Activated T-helper 1 cell treated with anti-CD3 and anti-CD28 coated beads, Interleukin-12 subunit alpha, Interleukin-12 subunit beta, Interleukin-2, Interleukin-4 antibody, amounts not matched to agents 30 ng/mL and 10 ng/mL and 1 ng/mL, durations not matched to agents 14 hours and 24 hours and 36 hours (primary cell): ENCODE measurements around the gene CACNA1D. TPM values are rescaled to one million over a fixed set of nuclear protein-coding genes. Genes with fewer than 3 reads are reported as not detected.
A peak's percentile ranks its signal among the peaks of the same experiment; 100 is the strongest.

Source experiments
- DNase-seq: peaks from one replicate; pipeline ENCODE4 v3.0.0; 2021; ENCODE audit warnings: low spot score
- H3K27ac Mint-ChIP-seq: one replicate; pipeline ENCODE4 v1.8.0; 2021; ENCODE audit warnings: mild to moderate bottlenecking, mixed read lengths
- H3K27me3 Mint-ChIP-seq: one replicate; pipeline ENCODE4 v1.8.0; 2022; ENCODE audit warnings: mild to moderate bottlenecking, moderate library complexity, mixed read lengths; ENCODE audit not compliant: insufficient read depth
- H3K36me3 Mint-ChIP-seq: one replicate; pipeline ENCODE4 v1.8.0; 2021; ENCODE audit warnings: low read depth, mixed read lengths
- H3K4me1 Mint-ChIP-seq: one replicate; pipeline ENCODE4 v1.8.0; 2021; ENCODE audit warnings: low read depth, mixed read lengths
- H3K4me3 Mint-ChIP-seq: one replicate; pipeline ENCODE4 v1.8.0; 2021; ENCODE audit warnings: mild to moderate bottlenecking, moderate library complexity, mixed read lengths
- H3K9me3 Mint-ChIP-seq: one replicate; pipeline ENCODE4 v1.8.0; 2021; ENCODE audit warnings: mixed read lengths
- intact Hi-C: fragments of 100-400 bp; cut with micrococcal nuclease; formaldehyde crosslinking; loops from one replicate; pipeline ENCODE4 v1.15.1; 2024
- total RNA-seq: library from RNA; stranded (reverse); gene quantifications from 2 replicates; pipeline ENCODE4 v1.2.3, GENCODE V29; 2022

CACNA1D gene
- total RNA-seq, 1 donor from 2014 or later: 0.65 TPM

- no peak for DNase-seq
- Mint-ChIP-seq H3K36me3 (no peaks in the 10 kb centered on the region), H3K27ac (no peak overlapping the region), H3K9me3 (no peaks in the 10 kb centered on the region), H3K27me3 (peaks cover 14% of the 10 kb centered on the region), H3K4me3 (no peak overlapping the region), H3K4me1 (no peaks in the 10 kb centered on the region)
- intact Hi-C loops: no loop called here
Observed at GRCh38 chr3:53731934-53732624, 237.7 kb downstream of the CACNA1D start.

GRCh38 chr3:53733446-53733845 lies 239.0 kb downstream of the CACNA1D start:
- no peaks in the 10 kb centered on the region for H3K36me3 Mint-ChIP-seq
- no peaks in the 10 kb centered on the region for H3K4me1 Mint-ChIP-seq
- H3K9me3 Mint-ChIP-seq: no peaks in the 10 kb centered on the region
- no peak overlapping the region for H3K27ac Mint-ChIP-seq
- DNase-seq: no peak
- H3K4me3 Mint-ChIP-seq: no peak overlapping the region
- H3K27me3 Mint-ChIP-seq: peaks cover 14% of the 10 kb centered on the region
- intact Hi-C loops: no loop called here

- DNase-seq: no peak
- intact Hi-C loops: no loop called here
- Mint-ChIP-seq H3K27ac (no peak overlapping the region), H3K9me3 (no peaks in the 10 kb centered on the region), H3K36me3 (no peaks in the 10 kb centered on the region), H3K4me3 (no peak overlapping the region), H3K4me1 (peaks cover 12% of the 10 kb centered on the region), H3K27me3 (peaks cover 33% of the 10 kb centered on the region)
Observed at GRCh38 chr3:53739966-53740365, 245.6 kb downstream of the CACNA1D start.

DNA sequence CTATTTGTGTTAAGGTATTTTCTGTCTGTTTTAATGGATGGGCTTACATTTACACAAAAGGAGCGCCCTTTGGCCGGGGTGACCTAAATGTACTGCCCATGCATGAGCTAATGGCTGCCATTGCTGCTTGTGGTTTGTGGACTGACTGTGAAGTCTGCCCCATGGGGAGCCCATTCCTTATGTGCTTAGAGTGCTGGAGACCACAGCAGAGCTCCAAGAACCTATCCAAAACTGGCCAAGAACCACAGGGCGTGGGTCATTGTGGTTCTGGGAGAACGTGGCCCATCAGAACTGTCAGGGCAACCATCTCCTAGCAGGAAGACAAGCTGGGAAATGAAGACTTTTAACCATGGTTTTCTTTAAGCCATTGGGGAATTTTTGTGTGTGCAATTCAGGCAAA lies 246.5 kb downstream of the CACNA1D start:
- Mint-ChIP-seq H3K27me3 (peaks cover 36% of the 10 kb centered on the region), H3K9me3 (no peaks in the 10 kb centered on the region), H3K36me3 (no peaks in the 10 kb centered on the region), H3K4me1 (peaks cover 12% of the 10 kb centered on the region), H3K27ac (no peak overlapping the region), H3K4me3 (no peak overlapping the region)
- no peak for DNase-seq
- intact Hi-C loops: no loop called here

DNA sequence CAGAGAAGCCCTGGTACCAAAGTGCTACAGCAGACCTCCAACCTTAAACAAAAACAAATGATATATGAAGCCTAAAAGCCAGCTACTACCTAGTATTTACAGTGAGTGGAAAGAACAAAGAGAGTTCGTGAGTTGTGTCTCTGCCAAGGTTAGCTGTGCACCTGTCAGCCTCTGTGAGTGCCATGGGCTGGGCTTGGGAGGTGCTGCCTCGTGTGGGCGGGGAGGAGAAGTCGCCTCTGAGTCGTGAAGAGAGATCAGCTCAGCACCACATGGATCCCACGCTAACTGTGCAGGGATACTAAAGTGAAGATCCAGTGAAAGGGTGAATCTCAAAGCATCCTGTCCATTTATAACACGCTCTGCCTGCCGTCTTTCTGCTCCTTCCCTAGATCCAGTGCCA lies 249.9 kb downstream of the CACNA1D start:
- peaks cover 37% of the 10 kb centered on the region for H3K27me3 Mint-ChIP-seq
- H3K9me3 Mint-ChIP-seq: no peaks in the 10 kb centered on the region
- no peaks in the 10 kb centered on the region for H3K36me3 Mint-ChIP-seq
- no peak for DNase-seq
- intact Hi-C loops: no loop called here
- H3K27ac Mint-ChIP-seq: no peak overlapping the region
- H3K4me1 Mint-ChIP-seq: peaks cover 18% of the 10 kb centered on the region
- no peak overlapping the region for H3K4me3 Mint-ChIP-seq

- Mint-ChIP-seq H3K27ac (no peak overlapping the region), H3K4me1 (peaks cover 20% of the 10 kb centered on the region), H3K27me3 (peaks cover 26% of the 10 kb centered on the region), H3K36me3 (no peaks in the 10 kb centered on the region), H3K4me3 (no peak overlapping the region), H3K9me3 (no peaks in the 10 kb centered on the region)
- no peak for DNase-seq
- intact Hi-C loops: no loop called here
Observed at GRCh38 chr3:53747559-53747958, 253.1 kb downstream of the CACNA1D start.

GRCh38 chr3:53748512-53749271 lies 254.3 kb downstream of the CACNA1D start:
- Mint-ChIP-seq H3K27me3 (peaks cover 16% of the 10 kb centered on the region), H3K36me3 (no peaks in the 10 kb centered on the region), H3K9me3 (no peaks in the 10 kb centered on the region), H3K4me3 (no peak overlapping the region), H3K27ac (no peak overlapping the region), H3K4me1 (peaks cover 30% of the 10 kb centered on the region)
- no peak for DNase-seq
- intact Hi-C loops: no loop called here

DNA sequence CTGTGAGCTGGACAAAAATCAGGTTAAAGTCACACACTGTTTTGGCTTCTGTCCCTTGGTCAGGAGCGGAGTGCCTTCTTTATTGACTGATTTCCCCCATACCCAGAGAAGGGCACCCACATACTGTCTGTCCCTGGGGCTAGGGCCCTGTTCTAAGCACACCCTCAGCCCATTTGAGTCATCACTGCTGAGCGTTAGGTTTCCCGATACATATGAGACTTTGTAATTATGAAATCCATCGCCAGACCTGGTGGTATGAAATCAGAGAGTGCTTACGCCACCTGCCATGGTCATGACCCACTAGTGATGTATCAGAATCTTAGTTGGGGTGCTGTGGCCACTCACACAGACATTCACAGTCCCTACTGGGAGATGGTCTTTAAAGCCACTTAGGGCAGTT lies 255.0 kb downstream of the CACNA1D start:
- H3K27ac Mint-ChIP-seq: no peak overlapping the region
- intact Hi-C loops: no loop called here

GRCh38 chr3:53750253-53751210 lies 256.1 kb downstream of the CACNA1D start:
- peak overlapping the region; percentile 57 for H3K27ac Mint-ChIP-seq
- intact Hi-C loops: loop anchor here (5.0 kb wide), 1 partner anchor 142 kb away; the partner anchor contains the start of gene SELENOK
- H3K36me3 Mint-ChIP-seq: peaks cover 2% of the 10 kb centered on the region

More for the DNA sequence above, 255.0 kb downstream of the CACNA1D start:
- H3K4me3 Mint-ChIP-seq: no peak overlapping the region
- H3K27me3 Mint-ChIP-seq: peaks cover 10% of the 10 kb centered on the region
- no peaks in the 10 kb centered on the region for H3K9me3 Mint-ChIP-seq
- no peak for DNase-seq
- H3K4me1 Mint-ChIP-seq: peaks cover 34% of the 10 kb centered on the region
- H3K36me3 Mint-ChIP-seq: peaks cover 2% of the 10 kb centered on the region

DNA sequence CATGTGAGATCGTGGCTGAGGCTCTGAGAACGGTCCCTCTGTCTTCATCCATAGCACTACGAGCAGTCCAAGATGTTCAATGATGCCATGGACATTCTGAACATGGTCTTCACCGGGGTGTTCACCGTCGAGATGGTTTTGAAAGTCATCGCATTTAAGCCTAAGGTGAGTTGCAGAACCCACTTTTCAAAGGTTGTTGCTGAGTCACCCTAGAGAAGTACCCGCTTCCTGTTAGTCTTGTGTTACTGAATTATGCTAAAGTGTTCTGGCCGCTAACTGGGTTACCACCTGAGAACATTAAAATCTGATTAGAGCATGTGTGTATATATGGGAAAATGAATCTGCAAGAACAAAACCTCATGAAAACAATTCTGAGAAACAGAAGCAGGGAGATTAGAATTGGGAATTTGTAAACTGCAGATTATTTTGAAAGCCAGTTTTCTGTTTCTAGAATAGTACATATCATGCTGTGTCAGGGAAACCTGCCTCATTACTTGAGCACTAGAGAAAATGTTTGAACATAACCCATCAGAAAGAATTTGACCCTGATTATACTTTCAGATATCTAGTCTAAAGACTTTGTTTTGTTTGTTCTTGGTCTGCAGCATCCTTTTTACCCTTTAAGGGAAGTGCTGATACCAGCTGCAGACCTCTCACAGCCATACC lies 259.2 kb downstream of the CACNA1D start:
- peaks cover 43% of the 10 kb centered on the region for H3K4me1 Mint-ChIP-seq
- peak; percentile 32 for DNase-seq
- intact Hi-C loops: loop anchor here (5.0 kb wide), 1 partner anchor 139 kb away; the partner anchor contains the start of gene SELENOK
- peaks cover 2% of the 10 kb centered on the region for H3K36me3 Mint-ChIP-seq
- H3K4me3 Mint-ChIP-seq: peak overlapping the region; percentile 29
- H3K27me3 Mint-ChIP-seq: peaks cover 2% of the 10 kb centered on the region
- peak overlapping the region; percentile 76 for H3K27ac Mint-ChIP-seq
- no peaks in the 10 kb centered on the region for H3K9me3 Mint-ChIP-seq

More at GRCh38 chr3:53750253-53751210, 256.1 kb downstream of the CACNA1D start:
- no peak overlapping the region for H3K4me3 Mint-ChIP-seq
- H3K27me3 Mint-ChIP-seq: peaks cover 5% of the 10 kb centered on the region
- H3K4me1 Mint-ChIP-seq: peaks cover 44% of the 10 kb centered on the region
- DNase-seq: no peak
- no peaks in the 10 kb centered on the region for H3K9me3 Mint-ChIP-seq

GRCh38 chr3:53754325-53754724 lies 259.9 kb downstream of the CACNA1D start:
- no peak for DNase-seq

DNA sequence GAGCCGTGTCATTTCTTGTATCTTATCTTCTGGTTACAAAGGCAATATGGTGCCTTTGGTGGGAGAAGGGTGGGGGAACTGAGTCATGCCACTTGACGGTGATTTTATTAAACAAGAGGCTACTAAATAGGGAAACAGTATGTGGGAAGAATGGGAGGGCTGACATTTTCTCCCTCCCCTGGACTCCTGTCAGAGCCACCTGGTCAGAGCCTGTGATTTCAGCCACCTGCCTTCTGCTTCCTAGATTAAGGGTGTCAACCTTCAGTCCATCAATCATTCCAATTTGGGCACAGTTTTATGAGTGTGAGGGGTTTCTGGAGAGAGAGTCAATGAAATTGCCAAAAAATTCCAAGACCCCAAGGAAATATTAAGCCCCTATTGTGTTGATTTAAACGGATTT lies 264.4 kb downstream of the CACNA1D start:
- intact Hi-C loops: no loop called here
- H3K4me3 Mint-ChIP-seq: no peak overlapping the region
- no peak overlapping the region for H3K27ac Mint-ChIP-seq

More at GRCh38 chr3:53754325-53754724, 259.9 kb downstream of the CACNA1D start:
- intact Hi-C loops: loop anchor here (5.0 kb wide), 1 partner anchor 138 kb away; the partner anchor contains the start of gene SELENOK
- H3K27ac Mint-ChIP-seq: peak overlapping the region; percentile 56
- H3K4me3 Mint-ChIP-seq: peak overlapping the region; percentile 60
- peaks cover 2% of the 10 kb centered on the region for H3K36me3 Mint-ChIP-seq
- no peaks in the 10 kb centered on the region for H3K9me3 Mint-ChIP-seq
- H3K4me1 Mint-ChIP-seq: peaks cover 37% of the 10 kb centered on the region
- H3K27me3 Mint-ChIP-seq: peaks cover 3% of the 10 kb centered on the region

More for the DNA sequence above, 264.4 kb downstream of the CACNA1D start:
- peaks cover 2% of the 10 kb centered on the region for H3K36me3 Mint-ChIP-seq
- H3K4me1 Mint-ChIP-seq: peaks cover 16% of the 10 kb centered on the region
- no peak for DNase-seq
- peaks cover 2% of the 10 kb centered on the region for H3K27me3 Mint-ChIP-seq
- no peaks in the 10 kb centered on the region for H3K9me3 Mint-ChIP-seq
